Keratinocyte (primary cell): ENCODE measurements around the gene LDHB. TPM values are rescaled to one million over a fixed set of nuclear protein-coding genes. Genes with fewer than 3 reads are reported as not detected.

Experiments used
- DNase-seq: peaks from one replicate; pipeline ENCODE4 v3.0.0-alpha.2; 2011; ENCODE audit warnings: low read depth, missing footprints, low spot score
- FAIRE-seq: peaks from 2 replicates; lab custom pipeline; 2011; peaks lifted over from hg19 to GRCh38; lab: Jason Lieb, UNC
- H2AFZ ChIP-seq: 2 replicates; pipeline ENCODE4 v1.6.0; 2012; ENCODE audit warnings: low read length, control low read depth, inconsistent platforms; ENCODE audit not compliant: control insufficient read depth
- H3K27ac ChIP-seq: 2 replicates; pipeline ENCODE4 v1.5.1; 2011; ENCODE audit warnings: low read length; ENCODE audit not compliant: control insufficient read depth, insufficient read depth
- H3K27me3 ChIP-seq: 3 replicates; pipeline ENCODE4 v1.6.0; 2011; ENCODE audit warnings: low read length; ENCODE audit not compliant: control insufficient read depth, insufficient read depth; ENCODE audit errors: extremely low read depth
- H3K36me3 ChIP-seq, 2 experiments: 2 replicates in 1 of 2; 3 replicates in 1 of 2; pipeline ENCODE4 v1.5.1; 2011; ENCODE audit warnings: low read length in 2 of 2, mild to moderate bottlenecking in 1 of 2; ENCODE audit not compliant: control insufficient read depth in 2 of 2, insufficient read depth in 2 of 2; ENCODE audit errors: extremely low read depth in 1 of 2
- H3K4me1 ChIP-seq: 3 replicates; pipeline ENCODE4 v1.5.1; 2011; ENCODE audit warnings: low read length; ENCODE audit not compliant: control insufficient read depth, insufficient read depth; ENCODE audit errors: extremely low read depth
- H3K4me2 ChIP-seq: 3 replicates; pipeline ENCODE4 v1.6.0; 2011; ENCODE audit warnings: low read depth, low read length; ENCODE audit not compliant: control insufficient read depth, insufficient read depth; ENCODE audit errors: extremely low read depth
- H3K4me3 ChIP-seq, 3 experiments: fragments of 200-600 bp in 1 of 3; sonication (generic) in 1 of 3; 2 replicates in 2 of 3; 3 replicates in 1 of 3; pipeline ENCODE4 v1.5.1; 2011 to 2016; ENCODE audit warnings: low read length in 3 of 3, mild to moderate bottlenecking in 3 of 3, control low read depth in 2 of 3, inconsistent platforms in 1 of 3, low read depth in 1 of 3, mixed read lengths in 1 of 3, mixed run types in 1 of 3, moderate library complexity in 1 of 3; ENCODE audit not compliant: control insufficient read depth in 2 of 3, insufficient read depth in 2 of 3; ENCODE audit errors: extremely low read depth in 1 of 3
- H3K79me2 ChIP-seq: 2 replicates; pipeline ENCODE4 v1.6.0; 2012; ENCODE audit warnings: low read length; ENCODE audit not compliant: control insufficient read depth, insufficient read depth
- H3K9ac ChIP-seq: 3 replicates; pipeline ENCODE4 v1.6.0; 2011; ENCODE audit warnings: low read length; ENCODE audit not compliant: control insufficient read depth, insufficient read depth; ENCODE audit errors: extremely low read depth
- H3K9me1 ChIP-seq: 3 replicates; pipeline ENCODE4 v1.6.0; 2011; ENCODE audit warnings: low read length; ENCODE audit not compliant: control insufficient read depth, insufficient read depth; ENCODE audit errors: extremely low read depth
- H3K9me3 ChIP-seq: 2 replicates; pipeline ENCODE4 v1.5.1; 2012; ENCODE audit warnings: low read depth, low read length; ENCODE audit not compliant: control insufficient read depth
- H4K20me1 ChIP-seq: 3 replicates; pipeline ENCODE4 v1.6.0; 2011; ENCODE audit warnings: low read length; ENCODE audit not compliant: control insufficient read depth, insufficient read depth; ENCODE audit errors: extremely low read depth
- CTCF ChIP-seq, 3 experiments: IDR thresholded peaks in 1 of 3; conservative IDR thresholded peaks in 1 of 3; optimal IDR thresholded peaks in 1 of 3; 2 replicates in 2 of 3; 3 replicates in 1 of 3; pipeline versions ENCODE3 to v1.5.1; 2011; ENCODE audit warnings: low read length in 3 of 3, mild to moderate bottlenecking in 3 of 3, moderate library complexity in 2 of 3, control low read depth in 1 of 3, inconsistent platforms in 1 of 3; ENCODE audit not compliant: insufficient read depth in 2 of 3; ENCODE audit errors: extremely low read depth in 1 of 3
- EZH2 ChIP-seq: IDR thresholded peaks from one replicate; pipeline ENCODE4 v1.6.1; 2012; ENCODE audit warnings: inconsistent platforms, mild to moderate bottlenecking, low read length, moderate library complexity
- dilution Hi-C: fragments of 300-500 bp; cut with MboI; formaldehyde crosslinking; loops from one replicate; pipeline ENCODE4 v1.7.0; 2020; ENCODE audit warnings: low sequenced_read_pairs; ENCODE audit not compliant: extremely low pct_ligation_motif_present
- polyA plus RNA-seq, 5 experiments: library from polyadenylated mRNA; depleted of rRNA in 3 of 5; stranded (reverse) in 3 of 5; stranded (forward) in 1 of 5; unstranded in 1 of 5; fragments of >200 nt; gene quantifications; 1 replicate in 1 of 5; 2 replicates in 3 of 5; 3 replicates in 1 of 5; pipeline versions ENCODE4 v1.2.1 to v1.2.3, GENCODE V29; 2011 to 2012; ENCODE audit warnings: missing spikeins in 2 of 5, low read depth in 1 of 5, low replicate concordance in 1 of 5

Gene LDHB
- polyA plus RNA-seq, 1 donor (not counting 4 experiments of a cell fraction or from before 2014, with no cell fraction given), result 1,063 TPM

- peak overlapping the region in 2 of 3 experiments; percentile 22 to 84 for H3K4me3 ChIP-seq
- no peaks in the 10 kb centered on the region for H3K9me3 ChIP-seq
- peaks cover 67% of the 10 kb centered on the region for H3K79me2 ChIP-seq
- peak overlapping the region; percentile 7 for H3K9ac ChIP-seq
- H3K4me2 ChIP-seq, result peak overlapping the region; percentile 83
- H3K4me1 ChIP-seq, result peaks cover 8% of the 10 kb centered on the region
- no peak for DNase-seq
- peaks cover 9 to 21% of the 10 kb centered on the region in 2 experiments for H3K36me3 ChIP-seq
- H3K27me3 ChIP-seq, result no peaks in the 10 kb centered on the region
- FAIRE-seq, result no peak
- H3K9me1 ChIP-seq, result no peaks in the 10 kb centered on the region
- TF ChIP-seq CTCF (optimal IDR thresholded peaks at IDR 0.05 in 1 of 3, IDR thresholded peaks at IDR 0.05 in 1 of 3, conservative IDR thresholded peaks at IDR 0.05 in 1 of 3; ENCODE audit: extremely low read depth in 1 of 3, insufficient read depth in 2 of 3, low read length in 3 of 3) (no peak), EZH2 (no peak)
- H2AFZ ChIP-seq, result no peak overlapping the region
- no peak overlapping the region for H3K27ac ChIP-seq
- dilution Hi-C loops, result no loop called here
- no peaks in the 10 kb centered on the region for H4K20me1 ChIP-seq
Measured at GRCh38 chr12:21655591-21655990, 2.1 kb downstream of the LDHB start.

DNA sequence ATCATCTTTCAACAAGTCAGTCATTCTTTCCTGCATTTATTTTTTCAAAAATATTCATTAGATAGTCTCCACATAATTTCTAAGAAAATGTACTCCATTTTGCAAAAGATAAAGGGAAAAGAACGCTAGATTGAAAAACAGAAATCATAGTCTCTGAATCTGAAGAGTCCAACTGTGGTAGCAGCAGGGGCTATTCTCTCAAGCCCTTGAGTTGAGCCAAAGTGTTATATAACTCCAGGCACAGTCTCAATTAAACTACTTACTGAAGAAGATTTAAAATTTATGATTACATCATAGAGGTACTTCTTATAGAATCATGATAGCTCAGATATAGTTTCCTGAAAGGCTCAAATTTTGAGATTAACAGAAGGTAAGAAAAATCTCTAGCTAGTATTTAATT lies 5.8 kb downstream of the LDHB start:
- Histone ChIP-seq H3K4me3 (no peak overlapping the region), H3K9me3 (no peaks in the 10 kb centered on the region), H3K9me1 (no peaks in the 10 kb centered on the region), H3K79me2 (peaks cover 79% of the 10 kb centered on the region), H3K27me3 (no peaks in the 10 kb centered on the region), H3K4me1 (peaks cover 8% of the 10 kb centered on the region), H3K27ac (no peak overlapping the region), H3K4me2 (no peak overlapping the region), H3K9ac (no peak overlapping the region), H3K36me3 (peaks cover 16 to 28% of the 10 kb centered on the region in 2 experiments), H2AFZ (no peak overlapping the region), H4K20me1 (no peaks in the 10 kb centered on the region)
- FAIRE-seq, result no peak
- dilution Hi-C loops, result no loop called here
- DNase-seq, result no peak
- TF ChIP-seq CTCF (optimal IDR thresholded peaks at IDR 0.05 in 1 of 3, IDR thresholded peaks at IDR 0.05 in 1 of 3, conservative IDR thresholded peaks at IDR 0.05 in 1 of 3; ENCODE audit: extremely low read depth in 1 of 3, insufficient read depth in 2 of 3, low read length in 3 of 3), result no peak
- TF ChIP-seq EZH2, result no peak
